ENCODE measurements around the gene SGPP1.
A peak's percentile ranks its signal among the peaks of the same experiment; 100 is the strongest.
"Not testable (repeated sequence)": the region's sequence is repeated elsewhere in the genome, so short reads cannot be mapped to it uniquely, and the experiment has no call there.

Gene SGPP1

DNA sequence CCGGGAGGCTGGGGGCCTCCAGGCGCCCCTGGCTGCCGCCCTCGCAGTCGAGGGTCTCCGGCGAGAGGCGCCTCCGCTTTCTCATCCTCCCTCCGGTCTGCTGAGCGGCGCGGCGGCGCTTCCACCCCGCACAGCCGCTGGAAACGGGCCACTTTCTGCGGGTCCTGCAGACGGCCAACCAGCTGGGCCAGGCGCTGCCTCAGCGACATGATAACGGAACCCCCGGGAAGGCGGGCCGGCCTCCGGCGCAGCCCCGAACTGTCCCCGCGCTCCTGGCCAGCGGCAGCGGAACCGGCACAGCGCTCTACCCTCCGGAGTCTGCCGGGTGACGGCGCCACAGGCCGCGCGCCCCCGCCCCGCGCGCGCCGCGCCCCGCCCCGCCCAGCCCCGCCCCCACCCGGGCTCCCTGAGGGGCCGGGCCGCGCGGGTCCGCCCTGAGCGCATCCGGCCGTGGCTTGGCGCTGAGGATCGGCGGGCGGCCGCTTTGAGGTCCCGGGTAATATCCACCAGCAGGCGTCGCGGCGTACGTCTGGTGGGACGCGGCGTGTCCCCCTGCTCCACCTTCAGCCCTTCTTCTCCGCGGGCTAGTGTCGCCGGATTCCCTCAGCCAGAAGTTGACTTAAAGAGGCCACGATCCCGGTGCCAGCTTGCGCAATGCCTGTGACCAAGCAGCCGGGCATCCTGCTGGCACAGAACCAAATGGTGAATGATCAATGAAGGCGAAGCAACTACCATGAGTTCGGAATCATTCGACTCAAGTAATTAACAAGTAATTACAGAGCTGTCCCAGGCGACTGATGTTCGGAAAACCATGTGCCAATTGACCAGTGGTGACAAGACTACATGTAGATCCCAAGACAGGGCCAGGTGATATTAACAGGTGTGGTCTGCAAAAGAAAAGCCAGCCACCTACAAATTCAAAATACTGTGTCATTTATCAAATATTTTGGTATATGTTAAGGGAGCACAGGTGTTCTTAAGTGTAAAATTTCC, at the start of gene SGPP1:
SGPP1 (minus strand) TSS at position 330 of the 993 bp plus-strand sequence; CDS start at position 209, 121 bp downstream.
- DNase-seq (ENCODE audit: low read depth in 1 of 2, low spot score in 1 of 2): peak; percentile 50 to 59

- DNase-seq (ENCODE audit: low read depth in 1 of 2, low spot score in 1 of 2): no peak
These were observed 49.2 kb upstream of the SGPP1 start for GRCh38 chr14:63777024-63777423.

DNA sequence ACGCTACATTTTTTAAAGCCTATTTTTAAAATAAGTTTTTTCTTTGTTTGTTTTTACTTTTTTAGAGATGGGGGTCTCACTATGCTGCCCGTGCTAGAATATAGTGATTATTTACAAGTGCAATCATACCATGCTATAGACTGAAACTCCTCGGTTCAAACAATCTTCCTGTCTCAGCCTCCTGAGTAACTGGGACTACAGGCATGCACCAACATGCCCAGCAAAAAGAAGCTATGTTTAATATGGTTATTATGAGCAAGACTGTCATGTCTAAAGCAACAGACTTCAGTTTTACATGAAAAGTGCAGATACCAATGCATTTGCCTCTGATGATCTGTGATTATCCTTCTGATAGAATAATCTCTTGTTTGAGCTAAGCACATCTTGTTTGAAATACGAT, 45.6 kb upstream of the SGPP1 start:
- DNase-seq (ENCODE audit: low read depth in 1 of 2, low spot score in 1 of 2): no peak

- DNase-seq (ENCODE audit: low read depth in 1 of 2, low spot score in 1 of 2): peak in 1 of 2 donors; percentile 37
These were observed 42.4 kb upstream of the SGPP1 start for GRCh38 chr14:63770187-63770807.

DNA sequence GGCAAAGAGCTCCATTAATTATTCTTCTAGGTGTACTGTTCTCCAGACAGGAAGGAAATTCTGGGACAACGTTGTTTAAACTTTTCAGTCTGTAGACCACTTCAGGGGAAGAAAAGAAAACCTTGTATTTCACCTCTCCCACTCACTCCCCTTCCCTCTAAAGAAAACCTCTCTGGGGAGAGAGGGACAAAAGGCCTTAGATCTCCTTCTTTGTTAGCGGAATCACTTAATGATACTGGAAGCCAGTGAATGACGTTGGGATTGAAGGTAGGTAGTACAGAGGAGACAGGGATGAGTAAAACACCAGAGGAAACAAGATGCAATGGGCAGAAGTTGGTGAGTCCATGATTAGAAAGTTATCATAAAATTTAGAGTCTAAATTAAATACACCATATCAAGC, 38.7 kb upstream of the SGPP1 start:
- DNase-seq (ENCODE audit: low read depth in 1 of 2, low spot score in 1 of 2): no peak

DNA sequence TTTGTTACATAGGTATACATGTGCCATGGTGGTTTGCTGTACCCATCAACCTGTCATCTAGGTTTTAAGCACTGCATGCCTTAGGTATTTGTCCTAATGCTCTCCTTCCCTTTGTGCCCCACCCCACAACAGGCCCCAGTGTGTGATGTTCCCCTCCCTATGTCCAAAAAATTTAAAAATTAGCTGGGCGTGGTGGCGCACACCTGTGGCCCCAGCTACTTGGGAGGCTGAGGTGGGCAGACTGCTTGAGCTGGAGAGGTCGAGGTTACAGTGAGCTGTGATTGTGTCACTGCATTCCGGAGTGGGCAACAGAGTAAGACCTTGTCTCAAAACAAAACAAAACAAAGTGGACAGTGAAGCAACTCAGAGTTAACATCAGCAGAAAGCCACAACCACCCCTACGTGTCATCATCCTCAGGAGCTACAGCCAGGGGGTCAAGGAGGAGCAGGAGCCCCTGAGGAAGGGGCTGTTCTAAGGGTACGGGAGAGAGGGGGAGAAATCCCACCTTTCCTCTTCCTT, 36.8 kb upstream of the SGPP1 start:
- DNase-seq (ENCODE audit: low read depth in 1 of 2, low spot score in 1 of 2): no peak

DNA sequence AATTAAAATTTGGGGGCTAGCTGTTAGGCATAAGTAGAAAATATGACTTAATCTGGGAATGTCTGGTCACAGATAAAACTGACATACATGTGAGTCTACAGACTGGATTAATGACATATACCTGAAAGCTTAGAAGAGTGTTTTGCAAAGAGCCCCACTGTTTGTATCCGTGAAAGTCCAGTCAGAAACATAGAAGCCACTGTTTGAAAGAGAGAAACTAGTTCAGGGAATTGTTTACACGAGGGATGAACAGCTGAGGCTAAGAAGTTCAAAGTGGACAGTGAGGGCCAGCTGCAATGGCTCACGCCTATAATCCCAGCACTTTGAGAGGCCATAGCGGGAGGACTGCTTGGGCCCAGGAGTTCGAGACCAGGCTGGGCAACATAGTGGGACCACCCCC, 36.2 kb upstream of the SGPP1 start:
- DNase-seq (ENCODE audit: low read depth in 1 of 2, low spot score in 1 of 2): no peak

GRCh38 chr14:63761351-63762117, 33.7 kb upstream of the SGPP1 start:
- no peak for DNase-seq (ENCODE audit: low read depth in 1 of 2, low spot score in 1 of 2)

DNA sequence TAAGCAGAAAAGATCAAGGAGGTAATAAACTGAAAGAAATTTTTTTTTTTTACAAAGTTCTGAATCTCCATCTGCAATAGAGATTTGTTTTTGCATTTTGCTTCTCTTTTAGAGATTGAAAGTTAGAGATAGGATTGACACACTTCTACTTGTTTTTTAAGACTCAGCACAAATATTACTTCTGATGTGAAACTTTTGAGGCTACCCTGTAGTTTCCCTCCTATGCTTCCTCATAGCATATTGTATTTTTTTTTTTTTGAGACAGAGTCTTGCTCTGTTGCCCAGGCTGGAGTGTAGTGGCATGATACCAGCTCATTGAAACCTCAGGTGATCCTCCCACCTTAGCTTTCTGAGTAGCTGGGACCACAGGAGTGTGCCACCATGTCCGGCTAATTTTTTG, 32.1 kb upstream of the SGPP1 start:
- no peak for DNase-seq (ENCODE audit: low read depth in 1 of 2, low spot score in 1 of 2)

DNA sequence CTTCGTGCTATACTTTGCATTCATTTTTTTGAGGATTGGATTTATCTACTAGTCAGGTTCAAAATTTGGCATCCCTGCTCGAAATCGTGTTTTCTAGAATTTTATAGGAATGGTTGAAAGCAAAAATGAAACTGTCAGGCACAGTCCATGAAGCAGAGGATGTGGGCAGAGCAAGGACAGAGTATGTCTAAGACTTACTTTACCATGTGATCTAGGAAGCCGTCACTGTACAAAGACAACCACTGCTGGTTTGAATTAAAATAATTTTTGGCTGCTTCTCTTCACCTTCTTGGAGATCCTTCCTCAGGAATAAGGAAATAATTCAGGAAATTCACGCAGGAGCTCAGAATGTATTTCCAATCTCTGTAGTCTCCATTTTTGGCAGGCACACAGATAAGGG, 31.6 kb upstream of the SGPP1 start:
- DNase-seq (ENCODE audit: low read depth in 1 of 2, low spot score in 1 of 2): no peak

- no peak for DNase-seq (ENCODE audit: low read depth in 1 of 2, low spot score in 1 of 2)
These were observed 29.3 kb upstream of the SGPP1 start for GRCh38 chr14:63757211-63757610.

DNA sequence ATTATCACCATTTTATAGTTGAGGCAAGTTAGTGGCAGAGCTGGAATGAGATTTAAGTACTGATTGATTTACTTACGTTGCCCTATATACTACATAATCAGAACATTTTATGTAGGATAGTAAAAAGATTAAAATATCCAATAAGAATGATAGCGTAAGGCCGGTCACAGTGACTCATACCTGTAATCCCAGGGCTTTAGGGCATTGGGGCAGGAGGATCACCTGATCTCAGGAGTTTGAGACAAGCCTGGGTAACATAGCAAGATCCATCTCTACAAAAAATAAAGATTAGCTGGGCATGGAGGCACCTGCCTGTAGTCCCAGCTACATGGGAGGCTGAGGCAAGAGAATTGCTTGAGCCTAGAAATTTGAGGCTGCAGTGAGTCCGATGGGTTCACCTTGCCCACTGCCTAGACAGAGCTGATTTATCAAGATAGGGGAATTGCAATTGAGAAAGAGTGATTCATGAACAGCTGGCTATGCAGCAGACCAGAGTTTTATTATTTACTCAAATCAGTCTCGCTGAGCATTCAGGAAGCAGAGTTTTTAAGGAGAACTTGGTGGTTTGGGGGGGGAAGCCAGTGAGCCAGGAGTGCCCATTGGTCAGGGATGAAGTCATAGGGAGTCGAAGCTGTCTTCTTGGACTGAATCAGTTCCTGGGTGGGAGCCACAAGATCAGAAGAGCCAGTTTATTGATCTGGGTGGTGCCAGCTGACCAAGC, 24.7 kb upstream of the SGPP1 start:
- no peak for DNase-seq (ENCODE audit: low read depth in 1 of 2, low spot score in 1 of 2)

- DNase-seq (ENCODE audit: low read depth in 1 of 2, low spot score in 1 of 2): not testable (repeated sequence)
These were observed 23.2 kb upstream of the SGPP1 start for GRCh38 chr14:63751076-63751475.

- DNase-seq (ENCODE audit: low read depth in 1 of 2, low spot score in 1 of 2): no peak
These were observed 20.0 kb upstream of the SGPP1 start for GRCh38 chr14:63747846-63748245.

DNA sequence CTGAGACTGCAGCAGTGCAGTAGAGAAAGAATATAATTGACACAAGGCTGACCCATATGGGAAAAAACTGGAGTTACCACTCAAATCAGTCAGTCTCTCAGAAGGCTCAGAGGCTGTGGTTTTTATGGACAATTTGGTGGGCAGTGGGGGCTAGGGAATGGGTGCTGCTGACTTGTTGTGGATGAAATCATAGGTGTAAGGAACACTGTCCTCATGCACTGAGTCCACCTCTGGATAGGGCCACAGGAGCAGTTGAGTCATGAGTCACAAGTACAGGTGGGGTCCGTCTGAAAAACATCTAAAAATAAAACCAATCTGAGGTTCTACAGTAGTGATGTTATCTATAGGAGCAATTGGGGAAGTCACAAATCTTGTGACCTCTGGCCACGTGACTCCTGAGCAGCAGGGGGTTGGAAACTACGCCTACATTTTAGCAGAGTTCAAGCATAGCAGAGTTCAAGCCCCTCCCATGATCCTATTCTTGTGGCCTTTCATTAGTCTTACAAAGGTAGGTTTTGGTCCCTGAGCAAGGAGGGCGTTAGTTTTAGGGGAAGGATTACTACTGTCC, 18.1 kb upstream of the SGPP1 start:
- DNase-seq (ENCODE audit: low read depth in 1 of 2, low spot score in 1 of 2): no peak

DNA sequence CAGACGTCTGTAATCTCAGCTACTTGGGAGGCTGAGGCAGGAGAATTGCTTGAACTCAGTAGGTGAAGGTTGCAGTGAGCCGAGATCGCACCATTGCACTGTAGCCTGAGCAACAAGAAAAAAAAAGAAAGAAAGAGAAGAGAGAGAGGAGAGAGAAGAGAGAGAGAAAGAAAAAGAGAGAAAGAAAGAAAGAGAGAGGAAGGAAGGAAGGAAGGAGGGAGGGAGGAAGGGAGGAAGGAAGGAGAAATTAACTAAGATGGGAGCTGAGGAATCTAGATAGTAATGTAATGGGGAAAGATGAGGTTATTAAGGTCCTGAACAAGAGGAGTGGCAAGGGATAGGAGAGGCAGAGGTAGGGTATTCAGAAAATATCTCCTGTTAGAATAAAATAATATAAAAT, 17.4 kb upstream of the SGPP1 start:
- no peak for DNase-seq (ENCODE audit: low read depth in 1 of 2, low spot score in 1 of 2)

DNA sequence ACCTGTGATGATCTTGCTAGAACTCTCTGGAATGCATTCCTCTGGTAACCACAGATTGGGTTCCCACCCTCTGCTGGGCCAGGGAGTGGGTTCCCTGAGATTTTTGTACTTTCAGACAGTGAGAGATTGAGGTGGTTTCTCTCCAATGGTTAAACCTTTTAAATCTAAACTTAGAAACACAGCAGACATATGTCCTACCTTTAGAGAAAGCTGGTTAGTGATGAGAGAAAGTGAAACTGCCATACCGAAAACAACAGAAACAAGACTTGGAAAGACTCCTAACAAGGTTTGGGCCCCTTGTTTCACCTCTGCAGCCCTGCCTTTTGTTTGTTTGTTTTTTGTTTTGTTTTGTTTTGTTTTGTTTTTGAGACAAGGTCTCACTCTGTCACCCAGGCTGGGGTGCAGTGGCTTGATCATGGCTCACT, 9.7 kb upstream of the SGPP1 start:
- no peak for DNase-seq (ENCODE audit: low read depth in 1 of 2, low spot score in 1 of 2)

DNA sequence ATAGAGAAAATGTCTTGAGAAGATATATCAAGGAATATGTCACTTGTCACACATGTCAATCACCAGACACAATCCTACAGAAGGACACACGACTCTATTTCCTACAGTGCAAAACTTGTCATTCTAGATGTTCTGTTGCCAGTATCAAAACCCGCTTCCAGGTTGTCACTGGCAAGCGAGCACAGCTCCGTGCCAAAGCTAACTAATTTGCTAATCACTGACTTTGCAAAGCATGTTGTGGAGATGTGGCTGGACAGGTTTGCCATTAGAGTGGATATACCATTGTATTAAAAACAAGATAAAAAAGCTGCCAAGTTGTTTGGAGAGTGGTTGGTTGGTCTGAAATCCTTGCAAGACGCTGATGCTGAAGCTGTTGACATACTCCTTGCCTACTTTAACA, 7.9 kb upstream of the SGPP1 start:
- no peak for DNase-seq (ENCODE audit: low read depth in 1 of 2, low spot score in 1 of 2)

GRCh38 chr14:63730659-63731058, 2.8 kb upstream of the SGPP1 start:
- DNase-seq (ENCODE audit: low read depth in 1 of 2, low spot score in 1 of 2): no peak

- peak in 1 of 2 donors; percentile 3 for DNase-seq (ENCODE audit: low read depth in 1 of 2, low spot score in 1 of 2)
These were observed 582 bp downstream of the SGPP1 start for GRCh38 chr14:63727231-63727735.

Measured in activated CD4-positive, alpha-beta T cell treated with anti-CD3 and anti-CD28 coated beads, Interleukin-2, amount 50 U/mL, for 24 hours (primary cell).